WTC11 (cell line): ENCODE measurements around the gene PDXP.

ENCODE experiments used
- FOXJ3 ChIP-seq: sonication (generic); formaldehyde crosslinking; IDR thresholded peaks from 2 replicates; pipeline ENCODE4 v1.9.0; 2021; ENCODE audit warnings: missing genetic modification reagents, mild to moderate bottlenecking, borderline replicate concordance
- FOXK1 ChIP-seq: sonication (generic); formaldehyde crosslinking; IDR thresholded peaks from 2 replicates; pipeline ENCODE4 v1.8.0; 2022; ENCODE audit warnings: mild to moderate bottlenecking, moderate library complexity, missing genetic modification reagents
- RELA ChIP-seq: sonication (generic); formaldehyde crosslinking; IDR thresholded peaks from 2 replicates; pipeline ENCODE4 v1.8.1; 2022; ENCODE audit warnings: missing genetic modification reagents, mild to moderate bottlenecking, borderline replicate concordance
- SP1 ChIP-seq: sonication (generic); formaldehyde crosslinking; conservative IDR thresholded peaks from 2 replicates; pipeline ENCODE4 v1.8.1; 2022; ENCODE audit warnings: missing genetic modification reagents
- TCF7 ChIP-seq: sonication (generic); formaldehyde crosslinking; IDR thresholded peaks from 2 replicates; pipeline ENCODE4 v1.8.0; 2022; ENCODE audit warnings: mild to moderate bottlenecking, low read depth, missing genetic modification reagents, moderate library complexity
- ZNF317 ChIP-seq: sonication (generic); formaldehyde crosslinking; IDR thresholded peaks from 2 replicates; pipeline ENCODE4 v1.8.1; 2023; ENCODE audit warnings: low read depth, mild to moderate bottlenecking, moderate library complexity, missing genetic modification reagents, borderline replicate concordance
- TF ChIP-seq, protein P1 (sequence below): fragments of 200-600 bp; IDR thresholded peaks from 2 replicates; pipeline ENCODE4 v1.8.0; 2022; ENCODE audit warnings: antibody characterized with exemption
- TF ChIP-seq, protein P2 (sequence below): sonication (generic); formaldehyde crosslinking; IDR thresholded peaks from 2 replicates; pipeline ENCODE4 v1.8.1; 2023; ENCODE audit warnings: mild to moderate bottlenecking, missing genetic modification reagents, borderline replicate concordance
- TF ChIP-seq, protein P3 (sequence below): sonication (generic); formaldehyde crosslinking; IDR thresholded peaks from 2 replicates; pipeline ENCODE4 v1.8.0; 2022; ENCODE audit warnings: mild to moderate bottlenecking, missing genetic modification reagents
- TF ChIP-seq, protein P4 (sequence below): sonication (generic); formaldehyde crosslinking; IDR thresholded peaks from 2 replicates; pipeline ENCODE4 v1.8.0; 2023; ENCODE audit warnings: mild to moderate bottlenecking, missing genetic modification reagents
- TF ChIP-seq, protein P5 (sequence below): sonication (generic); formaldehyde crosslinking; IDR thresholded peaks from 2 replicates; pipeline ENCODE4 v1.8.0; 2022; ENCODE audit warnings: mild to moderate bottlenecking, missing genetic modification reagents
- TF ChIP-seq, protein P6 (sequence below): sonication (generic); formaldehyde crosslinking; conservative IDR thresholded peaks from 2 replicates; pipeline ENCODE4 v1.8.1; 2022; ENCODE audit warnings: mild to moderate bottlenecking, missing genetic modification reagents

DNA sequence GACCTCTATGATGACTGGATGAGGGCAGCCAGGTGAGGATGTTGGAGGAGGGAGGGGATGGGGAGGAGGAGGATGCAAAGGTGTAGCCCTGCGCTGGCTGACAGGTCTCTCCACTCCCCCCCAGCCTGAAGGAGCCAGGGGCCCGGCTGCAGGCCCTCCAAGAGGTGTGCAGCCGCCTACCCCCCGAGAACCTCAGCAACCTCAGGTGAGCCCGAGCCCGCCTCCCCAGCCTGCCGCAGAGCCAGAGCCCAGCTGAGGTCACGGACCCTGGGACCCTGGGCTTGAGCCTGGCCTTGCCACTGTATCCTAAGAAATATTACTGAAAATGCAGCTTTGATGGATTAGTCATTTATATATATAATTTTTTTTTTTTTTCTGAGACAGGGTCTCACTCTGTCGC is 11.2 kb upstream of the PDXP start:
- TF ChIP-seq TCF7 (CRISPR knock-in tag) (no peak), FOXK1 (no peak), SP1 (CRISPR knock-in tag) (no peak), ZNF317 (CRISPR knock-in tag) (no peak), RELA (CRISPR knock-in tag) (no peak), FOXJ3 (no peak)
- TF ChIP-seq, protein P1, sequence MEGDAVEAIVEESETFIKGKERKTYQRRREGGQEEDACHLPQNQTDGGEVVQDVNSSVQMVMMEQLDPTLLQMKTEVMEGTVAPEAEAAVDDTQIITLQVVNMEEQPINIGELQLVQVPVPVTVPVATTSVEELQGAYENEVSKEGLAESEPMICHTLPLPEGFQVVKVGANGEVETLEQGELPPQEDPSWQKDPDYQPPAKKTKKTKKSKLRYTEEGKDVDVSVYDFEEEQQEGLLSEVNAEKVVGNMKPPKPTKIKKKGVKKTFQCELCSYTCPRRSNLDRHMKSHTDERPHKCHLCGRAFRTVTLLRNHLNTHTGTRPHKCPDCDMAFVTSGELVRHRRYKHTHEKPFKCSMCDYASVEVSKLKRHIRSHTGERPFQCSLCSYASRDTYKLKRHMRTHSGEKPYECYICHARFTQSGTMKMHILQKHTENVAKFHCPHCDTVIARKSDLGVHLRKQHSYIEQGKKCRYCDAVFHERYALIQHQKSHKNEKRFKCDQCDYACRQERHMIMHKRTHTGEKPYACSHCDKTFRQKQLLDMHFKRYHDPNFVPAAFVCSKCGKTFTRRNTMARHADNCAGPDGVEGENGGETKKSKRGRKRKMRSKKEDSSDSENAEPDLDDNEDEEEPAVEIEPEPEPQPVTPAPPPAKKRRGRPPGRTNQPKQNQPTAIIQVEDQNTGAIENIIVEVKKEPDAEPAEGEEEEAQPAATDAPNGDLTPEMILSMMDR, result no peak
- TF ChIP-seq, protein P2, sequence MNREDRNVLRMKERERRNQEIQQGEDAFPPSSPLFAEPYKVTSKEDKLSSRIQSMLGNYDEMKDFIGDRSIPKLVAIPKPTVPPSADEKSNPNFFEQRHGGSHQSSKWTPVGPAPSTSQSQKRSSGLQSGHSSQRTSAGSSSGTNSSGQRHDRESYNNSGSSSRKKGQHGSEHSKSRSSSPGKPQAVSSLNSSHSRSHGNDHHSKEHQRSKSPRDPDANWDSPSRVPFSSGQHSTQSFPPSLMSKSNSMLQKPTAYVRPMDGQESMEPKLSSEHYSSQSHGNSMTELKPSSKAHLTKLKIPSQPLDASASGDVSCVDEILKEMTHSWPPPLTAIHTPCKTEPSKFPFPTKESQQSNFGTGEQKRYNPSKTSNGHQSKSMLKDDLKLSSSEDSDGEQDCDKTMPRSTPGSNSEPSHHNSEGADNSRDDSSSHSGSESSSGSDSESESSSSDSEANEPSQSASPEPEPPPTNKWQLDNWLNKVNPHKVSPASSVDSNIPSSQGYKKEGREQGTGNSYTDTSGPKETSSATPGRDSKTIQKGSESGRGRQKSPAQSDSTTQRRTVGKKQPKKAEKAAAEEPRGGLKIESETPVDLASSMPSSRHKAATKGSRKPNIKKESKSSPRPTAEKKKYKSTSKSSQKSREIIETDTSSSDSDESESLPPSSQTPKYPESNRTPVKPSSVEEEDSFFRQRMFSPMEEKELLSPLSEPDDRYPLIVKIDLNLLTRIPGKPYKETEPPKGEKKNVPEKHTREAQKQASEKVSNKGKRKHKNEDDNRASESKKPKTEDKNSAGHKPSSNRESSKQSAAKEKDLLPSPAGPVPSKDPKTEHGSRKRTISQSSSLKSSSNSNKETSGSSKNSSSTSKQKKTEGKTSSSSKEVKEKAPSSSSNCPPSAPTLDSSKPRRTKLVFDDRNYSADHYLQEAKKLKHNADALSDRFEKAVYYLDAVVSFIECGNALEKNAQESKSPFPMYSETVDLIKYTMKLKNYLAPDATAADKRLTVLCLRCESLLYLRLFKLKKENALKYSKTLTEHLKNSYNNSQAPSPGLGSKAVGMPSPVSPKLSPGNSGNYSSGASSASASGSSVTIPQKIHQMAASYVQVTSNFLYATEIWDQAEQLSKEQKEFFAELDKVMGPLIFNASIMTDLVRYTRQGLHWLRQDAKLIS (CRISPR knock-in tag), result no peak
- TF ChIP-seq, protein P3, sequence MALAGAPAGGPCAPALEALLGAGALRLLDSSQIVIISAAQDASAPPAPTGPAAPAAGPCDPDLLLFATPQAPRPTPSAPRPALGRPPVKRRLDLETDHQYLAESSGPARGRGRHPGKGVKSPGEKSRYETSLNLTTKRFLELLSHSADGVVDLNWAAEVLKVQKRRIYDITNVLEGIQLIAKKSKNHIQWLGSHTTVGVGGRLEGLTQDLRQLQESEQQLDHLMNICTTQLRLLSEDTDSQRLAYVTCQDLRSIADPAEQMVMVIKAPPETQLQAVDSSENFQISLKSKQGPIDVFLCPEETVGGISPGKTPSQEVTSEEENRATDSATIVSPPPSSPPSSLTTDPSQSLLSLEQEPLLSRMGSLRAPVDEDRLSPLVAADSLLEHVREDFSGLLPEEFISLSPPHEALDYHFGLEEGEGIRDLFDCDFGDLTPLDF (CRISPR knock-in tag), result no peak
- TF ChIP-seq, protein P4, sequence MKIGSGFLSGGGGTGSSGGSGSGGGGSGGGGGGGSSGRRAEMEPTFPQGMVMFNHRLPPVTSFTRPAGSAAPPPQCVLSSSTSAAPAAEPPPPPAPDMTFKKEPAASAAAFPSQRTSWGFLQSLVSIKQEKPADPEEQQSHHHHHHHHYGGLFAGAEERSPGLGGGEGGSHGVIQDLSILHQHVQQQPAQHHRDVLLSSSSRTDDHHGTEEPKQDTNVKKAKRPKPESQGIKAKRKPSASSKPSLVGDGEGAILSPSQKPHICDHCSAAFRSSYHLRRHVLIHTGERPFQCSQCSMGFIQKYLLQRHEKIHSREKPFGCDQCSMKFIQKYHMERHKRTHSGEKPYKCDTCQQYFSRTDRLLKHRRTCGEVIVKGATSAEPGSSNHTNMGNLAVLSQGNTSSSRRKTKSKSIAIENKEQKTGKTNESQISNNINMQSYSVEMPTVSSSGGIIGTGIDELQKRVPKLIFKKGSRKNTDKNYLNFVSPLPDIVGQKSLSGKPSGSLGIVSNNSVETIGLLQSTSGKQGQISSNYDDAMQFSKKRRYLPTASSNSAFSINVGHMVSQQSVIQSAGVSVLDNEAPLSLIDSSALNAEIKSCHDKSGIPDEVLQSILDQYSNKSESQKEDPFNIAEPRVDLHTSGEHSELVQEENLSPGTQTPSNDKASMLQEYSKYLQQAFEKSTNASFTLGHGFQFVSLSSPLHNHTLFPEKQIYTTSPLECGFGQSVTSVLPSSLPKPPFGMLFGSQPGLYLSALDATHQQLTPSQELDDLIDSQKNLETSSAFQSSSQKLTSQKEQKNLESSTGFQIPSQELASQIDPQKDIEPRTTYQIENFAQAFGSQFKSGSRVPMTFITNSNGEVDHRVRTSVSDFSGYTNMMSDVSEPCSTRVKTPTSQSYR (CRISPR knock-in tag), result no peak
- TF ChIP-seq, protein P5, sequence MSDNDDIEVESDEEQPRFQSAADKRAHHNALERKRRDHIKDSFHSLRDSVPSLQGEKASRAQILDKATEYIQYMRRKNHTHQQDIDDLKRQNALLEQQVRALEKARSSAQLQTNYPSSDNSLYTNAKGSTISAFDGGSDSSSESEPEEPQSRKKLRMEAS (CRISPR knock-in tag), result no peak
- TF ChIP-seq, protein P6, sequence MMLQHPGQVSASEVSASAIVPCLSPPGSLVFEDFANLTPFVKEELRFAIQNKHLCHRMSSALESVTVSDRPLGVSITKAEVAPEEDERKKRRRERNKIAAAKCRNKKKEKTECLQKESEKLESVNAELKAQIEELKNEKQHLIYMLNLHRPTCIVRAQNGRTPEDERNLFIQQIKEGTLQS (CRISPR knock-in tag), result no peak
